ENCODE measurements around the gene ADAM12.

ADAM12 gene

GRCh38 chr10:126243971-126244370, 144.3 kb downstream of the ADAM12 start:
- peak; percentile 100 for DNase-seq (ENCODE audit: low read depth, low spot score)
- H3K4me3 ChIP-seq (ENCODE audit: low read depth, low read length), result peak overlapping the region; percentile 18; the same call in 1 of the 2 replicates
- CTCF ChIA-PET, result interaction anchor here (1.1 to 1.2 kb wide), 2 partner anchors 9 to 44 kb away, joined by 3 read pairs; no protein-coding TSS in a partner anchor
- TF ChIP-seq CTCF (IDR thresholded peaks at IDR 0.05; ENCODE audit: insufficient read depth, low read length, missing control alignments), result no peak
- POLR2A ChIA-PET, result interaction anchor here (0.8 to 2.4 kb wide), 4 partner anchors 9 to 181 kb away, joined by 4 to 11 read pairs (median 7); no protein-coding TSS in a partner anchor

- POLR2A ChIA-PET, result interaction anchor here (0.9 to 2.4 kb wide), 3 partner anchors 37 to 181 kb away, joined by 4 to 11 read pairs (median 8); no protein-coding TSS in a partner anchor
- CTCF ChIA-PET, result no interaction called here
Observed at GRCh38 chr10:126243306-126243705, 145.0 kb downstream of the ADAM12 start.

GRCh38 chr10:126242397-126243260, 145.6 kb downstream of the ADAM12 start:
- ChIA-PET CTCF (interaction anchor here (0.6 to 0.9 kb wide), 2 partner anchors 30 to 39 kb away, joined by 3 read pairs; no protein-coding TSS in a partner anchor), POLR2A (interaction anchor here (0.9 to 2.4 kb wide), 3 partner anchors 11 to 71 kb away, joined by 4 to 11 read pairs (median 4); no protein-coding TSS in a partner anchor)
- TF ChIP-seq CTCF (IDR thresholded peaks at IDR 0.05; ENCODE audit: insufficient read depth, low read length, missing control alignments), result no peak
- no peak overlapping the region for H3K4me3 ChIP-seq (ENCODE audit: low read depth, low read length)
- DNase-seq (ENCODE audit: low read depth, low spot score), result peak; percentile 65

More at GRCh38 chr10:126243306-126243705, 145.0 kb downstream of the ADAM12 start:
- TF ChIP-seq CTCF (IDR thresholded peaks at IDR 0.05; ENCODE audit: insufficient read depth, low read length, missing control alignments), result no peak
- DNase-seq (ENCODE audit: low read depth, low spot score), result no peak
- H3K4me3 ChIP-seq (ENCODE audit: low read depth, low read length), result no peak overlapping the region

GRCh38 chr10:126240483-126240882, 147.8 kb downstream of the ADAM12 start:
- no peak overlapping the region for H3K4me3 ChIP-seq (ENCODE audit: low read depth, low read length)
- TF ChIP-seq CTCF (IDR thresholded peaks at IDR 0.05; ENCODE audit: insufficient read depth, low read length, missing control alignments), result no peak
- ChIA-PET POLR2A (interaction anchor here (0.6 to 1.9 kb wide), 3 partner anchors 12 to 16 kb away, joined by 3 to 7 read pairs (median 4); no protein-coding TSS in a partner anchor), CTCF (interaction anchor here (0.7 to 2.7 kb wide), 5 partner anchors 10 to 306 kb away, joined by 3 to 8 read pairs (median 5); no protein-coding TSS in a partner anchor)
- DNase-seq (ENCODE audit: low read depth, low spot score), result no peak

GRCh38 chr10:126239844-126240243, 148.4 kb downstream of the ADAM12 start:
- DNase-seq (ENCODE audit: low read depth, low spot score), result no peak
- ChIA-PET CTCF (interaction anchor here (0.7 to 2.7 kb wide), 4 partner anchors 9 to 305 kb away, joined by 3 to 8 read pairs (median 4); no protein-coding TSS in a partner anchor), POLR2A (interaction anchor here (0.6 to 1.0 kb wide), 2 partner anchors 13 to 15 kb away, joined by 3 to 4 read pairs; no protein-coding TSS in a partner anchor)
- no peak overlapping the region for H3K4me3 ChIP-seq (ENCODE audit: low read depth, low read length)
- TF ChIP-seq CTCF (IDR thresholded peaks at IDR 0.05; ENCODE audit: insufficient read depth, low read length, missing control alignments), result no peak

All from AG04449 (cell line).